ENCODE measurements around the gene NINL.

- TF ChIP-seq CTCF (conservative IDR thresholded peaks at IDR 0.05; ENCODE audit: low read depth, low read length) (no peak), POLR2A (IDR thresholded peaks at IDR 0.05; ENCODE audit: low read depth, low read length) (no peak), RCOR1 (IDR thresholded peaks at IDR 0.05; ENCODE audit: insufficient replicate concordance, low read length) (no peak), MAZ (IDR thresholded peaks at IDR 0.05; ENCODE audit: borderline replicate concordance, low read depth, low read length) (no peak), MXI1 (IDR thresholded peaks at IDR 0.05; ENCODE audit: borderline replicate concordance, low read depth, low read length) (no peak), SMC3 (IDR thresholded peaks at IDR 0.05; ENCODE audit: low read depth, low read length) (no peak), BHLHE40 (IDR thresholded peaks at IDR 0.05; ENCODE audit: low read depth, low read length) (no peak)
These were observed 87.1 kb downstream of the NINL start for GRCh38 chr20:25498280-25498606.
